Ishikawa (cell line): ENCODE data around the gene GRAMD1A.

Source experiments
- CREB1 ChIP-seq: IDR thresholded peaks from 2 replicates; pipeline ENCODE4 v1.6.1; 2012; ENCODE audit warnings: low read depth
- EGR1 ChIP-seq: IDR thresholded peaks from 2 replicates; pipeline ENCODE4 v1.6.1; 2012
- EP300 ChIP-seq: IDR thresholded peaks from 2 replicates; pipeline ENCODE4 v1.6.1; 2012; ENCODE audit warnings: borderline replicate concordance
- FOXM1 ChIP-seq: IDR thresholded peaks from 2 replicates; pipeline ENCODE4 v1.6.1; 2012; ENCODE audit warnings: low read depth, borderline replicate concordance
- NFIC ChIP-seq: IDR thresholded peaks from 2 replicates; pipeline ENCODE4 v1.6.1; 2012
- RAD21 ChIP-seq: IDR thresholded peaks from 2 replicates; pipeline ENCODE4 v1.6.1; 2012; ENCODE audit warnings: low read depth
- REST ChIP-seq: IDR thresholded peaks from 2 replicates; pipeline ENCODE4 v1.6.1; 2012; ENCODE audit warnings: low read depth, mild to moderate bottlenecking
- TAF1 ChIP-seq: IDR thresholded peaks from 2 replicates; pipeline ENCODE4 v1.6.1; 2012; ENCODE audit warnings: low read depth, mild to moderate bottlenecking
- YY1 ChIP-seq: IDR thresholded peaks from 2 replicates; pipeline ENCODE4 v1.6.1; 2012; ENCODE audit warnings: low read depth
- ZBTB7A ChIP-seq: IDR thresholded peaks from 2 replicates; pipeline ENCODE4 v1.6.1; 2012; ENCODE audit warnings: low read depth
- TF ChIP-seq, protein P1 (sequence below): IDR thresholded peaks from 2 replicates; pipeline ENCODE4 v1.6.1; 2012

- TF ChIP-seq TAF1: no peak
- TF ChIP-seq, protein P1, sequence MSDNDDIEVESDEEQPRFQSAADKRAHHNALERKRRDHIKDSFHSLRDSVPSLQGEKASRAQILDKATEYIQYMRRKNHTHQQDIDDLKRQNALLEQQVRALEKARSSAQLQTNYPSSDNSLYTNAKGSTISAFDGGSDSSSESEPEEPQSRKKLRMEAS: no peak
- TF ChIP-seq REST: no peak
- no peak for TF ChIP-seq EP300
- TF ChIP-seq YY1: no peak
- no peak for TF ChIP-seq ZBTB7A
- no peak for TF ChIP-seq RAD21
- no peak for TF ChIP-seq EGR1
- no peak for TF ChIP-seq FOXM1
- TF ChIP-seq CREB1: no peak
- TF ChIP-seq NFIC: no peak
Observed at GRCh38 chr19:35031072-35031881, 31.2 kb downstream of the GRAMD1A start.
